SK-N-MC (cell line): Measurements from ENCODE around the gene LCMT1.
"Not testable (repeated sequence)": the region's sequence is repeated elsewhere in the genome, so short reads cannot be mapped to it uniquely, and the experiment has no call there.

Source experiments
- DNase-seq: peaks from one replicate; pipeline ENCODE4 v3.0.0-alpha.2; 2011; ENCODE audit warnings: low read depth, low spot score
- H3K27ac ChIP-seq: fragments of 200-600 bp; sonication (generic); 2 replicates; pipeline ENCODE4 v1.5.1; 2016; ENCODE audit warnings: mixed run types
- H3K36me3 ChIP-seq: fragments of 200-600 bp; sonication (generic); 2 replicates; pipeline ENCODE4 v1.6.1; 2017; ENCODE audit warnings: antibody characterized with exemption, low read length, mixed read lengths; ENCODE audit not compliant: insufficient read depth
- H3K4me3 ChIP-seq: fragments of 200-600 bp; sonication (generic); 2 replicates; pipeline ENCODE4 v1.5.1; 2016
- H3K9ac ChIP-seq: fragments of 200-600 bp; sonication (generic); 2 replicates; pipeline ENCODE4 v1.8.0; 2017; ENCODE audit warnings: mixed run types, mixed read lengths; ENCODE audit not compliant: insufficient read length
- H3K9me3 ChIP-seq: fragments of 200-600 bp; sonication (generic); 2 replicates; pipeline ENCODE4 v1.6.1; 2017; ENCODE audit warnings: low read depth, mild to moderate bottlenecking, antibody characterized with exemption, low read length, moderate library complexity, mixed read lengths
- EZH2 ChIP-seq: fragments of 200-600 bp; sonication (generic); IDR thresholded peaks from one replicate; pipeline ENCODE4 v1.6.1; 2017; ENCODE audit warnings: antibody characterized with exemption
- FOXP2 ChIP-seq: optimal IDR thresholded peaks from 2 replicates; pipeline ENCODE3; 2011; ENCODE audit warnings: mild to moderate bottlenecking, moderate library complexity; ENCODE audit not compliant: insufficient read depth; ENCODE audit errors: extremely low read length, control extremely low read depth
- POLR2AphosphoS5 ChIP-seq: IDR thresholded peaks from 2 replicates; pipeline ENCODE4 v1.6.1; 2012; ENCODE audit warnings: mild to moderate bottlenecking, low read depth, low read length, borderline replicate concordance

LCMT1 gene

GRCh38 chr16:25171390-25171789 lies 59.8 kb downstream of the LCMT1 start:
- H3K9ac ChIP-seq = no peak overlapping the region
- DNase-seq = no peak
- peaks cover 19% of the 10 kb centered on the region; the same call in 1 of the 2 replicates for H3K36me3 ChIP-seq
- H3K4me3 ChIP-seq = no peak overlapping the region
- no peak overlapping the region for H3K27ac ChIP-seq
- TF ChIP-seq EZH2 (no peak), POLR2AphosphoS5 (no peak), FOXP2 (no peak)
- no peaks in the 10 kb centered on the region for H3K9me3 ChIP-seq

GRCh38 chr16:25172831-25173230 lies 61.3 kb downstream of the LCMT1 start:
- Histone ChIP-seq H3K9ac (no peak overlapping the region), H3K9me3 (no peaks in the 10 kb centered on the region), H3K36me3 (peaks cover 13% of the 10 kb centered on the region; the same call in 1 of the 2 replicates), H3K4me3 (no peak overlapping the region), H3K27ac (no peak overlapping the region)
- no peak for TF ChIP-seq POLR2AphosphoS5
- no peak for TF ChIP-seq EZH2
- no peak for TF ChIP-seq FOXP2
- DNase-seq = no peak

- Histone ChIP-seq H3K27ac (no peak overlapping the region), H3K9ac (no peak overlapping the region), H3K9me3 (no peaks in the 10 kb centered on the region), H3K4me3 (no peak overlapping the region), H3K36me3 (peaks cover 10% of the 10 kb centered on the region; the same call in 1 of the 2 replicates)
- TF ChIP-seq POLR2AphosphoS5 (no peak), FOXP2 (no peak), EZH2 (no peak)
- no peak for DNase-seq
Measured at GRCh38 chr16:25174285-25174684, 62.7 kb downstream of the LCMT1 start.

- no peaks in the 10 kb centered on the region; the same call in 1 of the 2 replicates for H3K36me3 ChIP-seq
- no peak overlapping the region for H3K27ac ChIP-seq
- TF ChIP-seq EZH2 (no peak), FOXP2 (no peak), POLR2AphosphoS5 (no peak)
- H3K9me3 ChIP-seq = no peaks in the 10 kb centered on the region
- no peak overlapping the region for H3K9ac ChIP-seq
- DNase-seq = no peak
- H3K4me3 ChIP-seq = no peak overlapping the region
Measured at GRCh38 chr16:25176136-25176535, 64.6 kb downstream of the LCMT1 start.

GRCh38 chr16:25177512-25177830 lies 65.9 kb downstream of the LCMT1 start:
- DNase-seq = no peak
- no peaks in the 10 kb centered on the region for H3K9me3 ChIP-seq
- H3K27ac ChIP-seq = no peak overlapping the region

GRCh38 chr16:25177831-25178688 lies 66.5 kb downstream of the LCMT1 start:
- H3K4me3 ChIP-seq = no peak overlapping the region
- H3K36me3 ChIP-seq = no peaks in the 10 kb centered on the region
- no peak for DNase-seq
- H3K9ac ChIP-seq = no peak overlapping the region
- no peaks in the 10 kb centered on the region for H3K9me3 ChIP-seq
- H3K27ac ChIP-seq = no peak overlapping the region
- TF ChIP-seq POLR2AphosphoS5 = no peak
- no peak for TF ChIP-seq FOXP2
- TF ChIP-seq EZH2 = no peak

More at GRCh38 chr16:25177512-25177830, 65.9 kb downstream of the LCMT1 start:
- TF ChIP-seq FOXP2 = no peak
- no peak for TF ChIP-seq EZH2
- H3K9ac ChIP-seq = no peak overlapping the region
- H3K36me3 ChIP-seq = no peaks in the 10 kb centered on the region
- no peak overlapping the region for H3K4me3 ChIP-seq

GRCh38 chr16:25181236-25181635 lies 69.7 kb downstream of the LCMT1 start:
- H3K4me3 ChIP-seq, H3K36me3 ChIP-seq, H3K9ac ChIP-seq, DNase-seq, H3K27ac ChIP-seq, H3K9me3 ChIP-seq: not testable (repeated sequence)

- Histone ChIP-seq H3K4me3 (no peak overlapping the region), H3K27ac (no peak overlapping the region), H3K9me3 (no peaks in the 10 kb centered on the region), H3K36me3 (no peaks in the 10 kb centered on the region), H3K9ac (no peak overlapping the region)
- no peak for DNase-seq
- TF ChIP-seq POLR2AphosphoS5 (no peak), EZH2 (no peak), FOXP2 (no peak)
Measured at GRCh38 chr16:25184771-25185170, 73.2 kb downstream of the LCMT1 start.

- Histone ChIP-seq H3K9me3 (no peaks in the 10 kb centered on the region), H3K9ac (no peak overlapping the region), H3K27ac (no peak overlapping the region), H3K4me3 (no peak overlapping the region), H3K36me3 (no peaks in the 10 kb centered on the region)
- DNase-seq = no peak
- TF ChIP-seq FOXP2 (no peak), POLR2AphosphoS5 (no peak), EZH2 (no peak)
Measured at GRCh38 chr16:25187491-25187795, 75.9 kb downstream of the LCMT1 start.
